Spinal cord (tissue), 10 donors: ENCODE results near the gene ECSIT. TPM values are rescaled to one million over a fixed set of nuclear protein-coding genes. Genes with fewer than 3 reads are reported as not detected.
"Not testable (repeated sequence)": the region's sequence is repeated elsewhere in the genome, so short reads cannot be mapped to it uniquely, and the experiment has no call there.

ENCODE experiments used
- DNase-seq, 6 donors: peaks; one replicate each; pipeline versions ENCODE4 v3.0.0 to v3.0.0-alpha.2; 2013 to 2015; ENCODE audit warnings: low spot score in 6 of 6, low read depth in 4 of 6
- H3K27ac ChIP-seq: one replicate; pipeline ENCODE4 v1.5.1; 2013; ENCODE audit warnings: low read depth, low read length, control low read depth
- H3K27me3 ChIP-seq: one replicate; pipeline ENCODE4 v1.6.1; 2013; ENCODE audit warnings: low read length; ENCODE audit not compliant: control insufficient read depth, insufficient read depth
- H3K36me3 ChIP-seq: one replicate; pipeline ENCODE4 v1.6.1; 2013; ENCODE audit warnings: low read length; ENCODE audit not compliant: control insufficient read depth, insufficient read depth
- H3K4me1 ChIP-seq: one replicate; pipeline ENCODE4 v1.6.1; 2013; ENCODE audit warnings: low read length; ENCODE audit not compliant: control insufficient read depth, insufficient read depth
- H3K4me3 ChIP-seq: one replicate; pipeline ENCODE4 v1.5.1; 2013; ENCODE audit warnings: low read depth, low read length, control low read depth
- H3K9me3 ChIP-seq: one replicate; pipeline ENCODE4 v1.6.1; 2013; ENCODE audit warnings: low read length; ENCODE audit not compliant: control insufficient read depth, insufficient read depth
- WGBS: methylation state at CpG from one replicate; pipeline ENCODE4 v1.1.5; 2013; ENCODE audit warnings: missing lambda C conversion rate; ENCODE audit not compliant: insufficient coverage; 5-methylcytosine and 5-hydroxymethylcytosine counted together
- polyA plus RNA-seq, 2 donors: library from polyadenylated mRNA; unstranded; fragments of 120-200 nt; gene quantifications; one replicate each; pipeline ENCODE4 v1.2.1, GENCODE V29; 2013; ENCODE audit not compliant: insufficient read length in 2 of 2
- total RNA-seq, 2 donors: library from RNA; depleted of rRNA in 1 of 2; stranded (reverse); fragments of 120-200 nt in 1 of 2; fragments of >200 nt in 1 of 2; gene quantifications; one replicate each; pipeline versions ENCODE4 v1.2.3 to v1.2.4, GENCODE V29; 2013 to 2014
- donor health status: healthy.

The ECSIT gene
- total and polyA plus RNA-seq, 4 donors = 31.1 to 77.8 (median 56.9) TPM

DNA sequence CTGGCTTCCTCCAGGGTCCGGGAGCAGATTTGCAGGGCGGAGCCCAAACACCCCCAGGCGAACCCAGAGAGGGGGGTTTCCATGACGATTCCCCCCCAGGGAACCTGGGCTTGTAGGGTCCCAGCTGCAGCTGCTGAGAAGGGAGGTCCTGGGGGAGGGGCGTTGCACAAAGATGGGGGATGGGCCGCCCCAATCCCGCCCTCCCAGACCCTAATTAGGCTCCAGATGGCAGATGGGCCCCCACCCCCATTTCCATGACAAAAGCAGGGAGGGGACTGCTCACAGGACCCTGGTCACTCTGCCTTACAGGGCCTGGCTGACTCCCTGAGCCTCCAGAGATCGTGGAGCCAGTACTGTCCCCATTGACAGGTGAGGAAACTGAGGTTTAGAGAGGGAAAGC is 63.3 kb downstream of the ECSIT start:
- Histone ChIP-seq H3K4me3 (no peak overlapping the region), H3K4me1 (peaks cover 3% of the 10 kb centered on the region), H3K27me3 (no peaks in the 10 kb centered on the region), H3K27ac (no peak overlapping the region), H3K36me3 (peaks cover 75% of the 10 kb centered on the region), H3K9me3 (no peaks in the 10 kb centered on the region)
- 34% methylated on average over 5 of the region's 8 CpGs for WGBS
- no peak for DNase-seq

DNA sequence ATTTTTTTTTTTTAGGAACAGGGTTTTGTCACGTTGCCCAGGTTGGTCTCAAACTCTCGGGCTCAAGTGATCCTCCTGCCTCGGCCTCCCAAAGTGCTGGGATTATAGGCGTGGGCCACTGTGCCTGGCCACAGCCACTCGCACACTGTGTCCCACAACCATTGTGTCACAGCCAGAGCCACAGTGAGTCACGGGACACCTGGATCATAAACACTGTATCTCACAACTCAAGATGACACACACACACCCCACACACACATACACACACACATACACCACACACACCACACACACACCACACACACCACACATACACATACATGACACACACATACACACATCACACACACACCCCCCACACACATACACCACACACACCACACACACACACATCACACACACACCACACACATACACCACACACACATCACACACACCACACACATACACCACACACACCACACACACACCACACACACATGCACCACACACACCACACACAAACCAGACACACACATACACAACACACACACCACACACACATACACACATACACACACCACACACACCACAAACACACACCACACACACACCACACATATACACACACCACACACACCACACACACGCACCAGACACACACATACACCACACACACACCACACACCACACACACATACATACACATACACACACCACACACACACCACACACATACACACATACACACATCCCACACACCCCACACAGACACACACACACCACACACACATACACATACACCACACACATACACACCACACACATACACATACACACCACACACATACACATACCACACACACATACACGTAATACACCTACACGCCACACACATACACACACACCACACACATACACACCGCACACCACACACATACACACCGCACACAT is 64.3 kb downstream of the ECSIT start:
- H3K27ac ChIP-seq = no peak overlapping the region
- no peak overlapping the region for H3K4me3 ChIP-seq
- peaks cover 78% of the 10 kb centered on the region for H3K36me3 ChIP-seq
- peaks cover 3% of the 10 kb centered on the region for H3K4me1 ChIP-seq
- no peaks in the 10 kb centered on the region for H3K9me3 ChIP-seq
- no peak for DNase-seq
- WGBS = 91% methylated on average over 11 of the region's 11 CpGs
- H3K27me3 ChIP-seq = no peaks in the 10 kb centered on the region

GRCh38 chr19:11463391-11463790 is 65.5 kb downstream of the ECSIT start:
- H3K9me3 ChIP-seq = no peaks in the 10 kb centered on the region
- 70% methylated on average over 12 of the region's 12 CpGs for WGBS
- H3K27ac ChIP-seq = no peak overlapping the region
- peaks cover under 1% of the 10 kb centered on the region for H3K4me1 ChIP-seq
- H3K27me3 ChIP-seq = no peaks in the 10 kb centered on the region
- H3K4me3 ChIP-seq = no peak overlapping the region
- peaks cover 84% of the 10 kb centered on the region for H3K36me3 ChIP-seq
- DNase-seq = no peak

- no peak for DNase-seq
- Histone ChIP-seq H3K27ac (no peak overlapping the region), H3K4me1 (peaks cover 12% of the 10 kb centered on the region), H3K9me3 (no peaks in the 10 kb centered on the region), H3K4me3 (no peak overlapping the region), H3K27me3 (no peaks in the 10 kb centered on the region), H3K36me3 (peaks cover 94% of the 10 kb centered on the region)
- 100% methylated on average over 1 of the region's 2 CpGs for WGBS
Measured at GRCh38 chr19:11461453-11461852, 67.5 kb downstream of the ECSIT start.

DNA sequence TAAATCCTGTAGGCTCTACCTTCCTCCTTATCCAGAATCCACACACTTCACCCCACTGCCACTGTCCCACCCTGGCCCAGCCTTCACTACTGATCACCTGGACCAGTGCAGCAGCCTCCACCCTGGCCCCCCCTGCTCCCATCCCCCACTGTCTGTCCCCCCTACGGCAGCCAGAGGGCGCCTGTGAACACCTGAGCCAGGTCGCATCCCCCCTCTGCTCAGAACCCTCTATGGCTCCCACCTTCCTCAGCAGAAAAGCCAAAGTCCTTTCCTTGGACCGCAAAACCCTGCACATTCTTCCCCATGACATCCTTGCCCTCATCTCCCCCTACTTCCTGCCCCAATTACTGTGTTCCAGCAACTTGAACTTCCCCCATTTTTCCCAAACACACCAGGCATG is 68.7 kb downstream of the ECSIT start:
- Histone ChIP-seq H3K27me3 (no peaks in the 10 kb centered on the region), H3K4me3 (no peak overlapping the region), H3K27ac (no peak overlapping the region), H3K4me1 (peaks cover 12% of the 10 kb centered on the region), H3K9me3 (no peaks in the 10 kb centered on the region), H3K36me3 (peaks cover 92% of the 10 kb centered on the region)
- DNase-seq = no peak
- 77% methylated on average over 4 of the region's 4 CpGs for WGBS

GRCh38 chr19:11458912-11459311 is 70.0 kb downstream of the ECSIT start:
- H3K9me3 ChIP-seq, H3K27me3 ChIP-seq, H3K27ac ChIP-seq, H3K4me3 ChIP-seq, DNase-seq: not testable (repeated sequence)
- peaks cover 92% of the 10 kb centered on the region for H3K36me3 ChIP-seq
- H3K4me1 ChIP-seq = peaks cover 12% of the 10 kb centered on the region
- WGBS = 59% methylated on average over 2 of the region's 11 CpGs

DNA sequence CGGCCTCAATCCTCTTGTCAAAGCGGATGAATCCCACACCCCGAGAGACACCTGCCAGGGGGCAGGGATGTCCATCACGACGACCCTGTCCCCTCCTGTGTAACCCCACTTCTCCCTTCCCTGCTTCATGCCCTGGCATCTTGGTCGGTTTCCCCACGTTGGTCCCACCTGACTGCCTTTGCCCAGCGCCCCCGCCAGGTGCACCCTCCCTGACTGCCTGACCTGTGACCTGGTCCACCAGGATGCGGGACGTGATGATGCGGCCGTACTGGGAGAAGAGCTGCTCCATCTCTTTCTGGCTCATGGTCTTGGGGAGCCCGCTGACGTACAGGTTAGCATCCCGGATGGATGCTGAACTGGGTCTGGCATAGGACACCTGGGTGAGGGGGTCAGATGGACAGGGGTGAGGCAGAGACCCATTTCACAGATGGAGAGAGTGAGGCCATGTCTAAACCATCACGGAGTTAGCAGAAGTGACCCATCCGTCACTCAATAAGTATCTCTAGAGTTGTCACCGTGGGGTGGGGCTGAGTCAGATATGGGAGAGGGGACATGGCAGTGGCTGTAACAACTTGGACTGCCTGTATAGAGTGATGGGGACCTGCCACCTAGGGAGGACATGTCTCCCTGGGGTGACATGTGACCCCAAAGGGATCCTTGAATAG is 70.6 kb downstream of the ECSIT start:
- no peaks in the 10 kb centered on the region for H3K27me3 ChIP-seq
- no peak for DNase-seq
- peaks cover 92% of the 10 kb centered on the region for H3K36me3 ChIP-seq
- H3K4me1 ChIP-seq = peaks cover 12% of the 10 kb centered on the region
- H3K27ac ChIP-seq = no peak overlapping the region
- no peak overlapping the region for H3K4me3 ChIP-seq
- H3K9me3 ChIP-seq = no peaks in the 10 kb centered on the region
- WGBS = 92% methylated on average over 19 of the region's 19 CpGs

GRCh38 chr19:11457831-11458230 is 71.1 kb downstream of the ECSIT start:
- DNase-seq = no peak
- WGBS = 93% methylated on average over 20 of the region's 20 CpGs
- peaks cover 16% of the 10 kb centered on the region for H3K4me1 ChIP-seq
- H3K27me3 ChIP-seq = no peaks in the 10 kb centered on the region
- no peaks in the 10 kb centered on the region for H3K9me3 ChIP-seq
- peak overlapping the region; percentile 7 for H3K27ac ChIP-seq
- peaks cover 92% of the 10 kb centered on the region for H3K36me3 ChIP-seq
- no peak overlapping the region for H3K4me3 ChIP-seq

- Histone ChIP-seq H3K4me1 (peaks cover 21% of the 10 kb centered on the region), H3K27ac (no peak overlapping the region), H3K36me3 (peaks cover 90% of the 10 kb centered on the region), H3K27me3 (no peaks in the 10 kb centered on the region), H3K4me3 (no peak overlapping the region), H3K9me3 (no peaks in the 10 kb centered on the region)
- no peak for DNase-seq
- 37% methylated on average over 15 of the region's 18 CpGs for WGBS
Measured at GRCh38 chr19:11457115-11457514, 71.8 kb downstream of the ECSIT start.
